ENCODE data around the gene FZD8.
"Not testable (repeated sequence)": the region's sequence is repeated elsewhere in the genome, so short reads cannot be mapped to it uniquely, and the experiment has no call there.

Gene FZD8

DNA sequence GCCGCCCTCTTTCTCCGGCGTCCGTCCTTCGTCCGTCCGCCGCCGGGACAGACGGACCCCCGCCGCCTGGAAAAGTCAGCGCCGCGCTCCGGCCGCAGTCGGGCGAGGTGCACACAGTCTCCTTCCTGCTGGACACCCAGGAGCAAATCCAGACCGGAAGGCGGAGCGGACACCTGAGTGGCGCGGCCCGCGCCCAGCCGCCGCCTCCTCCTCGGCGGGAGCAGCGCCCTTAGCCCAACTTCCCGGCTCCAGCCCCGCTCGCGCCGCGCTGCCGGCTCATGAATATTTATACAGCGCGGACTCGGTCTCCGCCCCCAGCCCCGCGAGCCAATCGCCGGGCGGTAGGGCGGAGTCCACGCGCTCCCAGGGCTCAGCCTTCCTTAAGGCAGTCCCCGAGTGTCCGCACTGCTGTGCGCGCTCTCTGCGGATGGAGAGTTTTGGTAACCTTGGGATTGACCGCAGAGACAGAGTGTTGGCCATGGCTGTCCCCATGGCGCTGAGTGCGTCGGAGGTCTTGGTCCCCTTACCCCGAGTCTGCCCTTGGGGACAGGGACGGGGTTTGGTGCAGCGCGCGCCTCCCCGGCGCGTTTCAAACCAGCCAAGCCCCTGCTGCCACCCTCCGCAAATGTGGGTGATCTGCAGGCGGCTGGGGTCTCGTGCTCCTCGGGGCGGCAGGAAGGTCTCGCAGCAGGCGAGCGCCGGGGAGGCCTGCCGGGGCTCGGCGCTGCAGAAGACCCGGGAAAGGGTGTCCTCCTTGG lies at the start of gene FZD8:
Gene FZD8, minus strand, starts transcription at position 262 of the 758 bp plus-strand sequence. CDS start 867 bp downstream, outside the sequence.
- FAIRE-seq (peak; percentile 49), DNase-seq (ENCODE audit: low spot score) (peak; percentile 79)

DNA sequence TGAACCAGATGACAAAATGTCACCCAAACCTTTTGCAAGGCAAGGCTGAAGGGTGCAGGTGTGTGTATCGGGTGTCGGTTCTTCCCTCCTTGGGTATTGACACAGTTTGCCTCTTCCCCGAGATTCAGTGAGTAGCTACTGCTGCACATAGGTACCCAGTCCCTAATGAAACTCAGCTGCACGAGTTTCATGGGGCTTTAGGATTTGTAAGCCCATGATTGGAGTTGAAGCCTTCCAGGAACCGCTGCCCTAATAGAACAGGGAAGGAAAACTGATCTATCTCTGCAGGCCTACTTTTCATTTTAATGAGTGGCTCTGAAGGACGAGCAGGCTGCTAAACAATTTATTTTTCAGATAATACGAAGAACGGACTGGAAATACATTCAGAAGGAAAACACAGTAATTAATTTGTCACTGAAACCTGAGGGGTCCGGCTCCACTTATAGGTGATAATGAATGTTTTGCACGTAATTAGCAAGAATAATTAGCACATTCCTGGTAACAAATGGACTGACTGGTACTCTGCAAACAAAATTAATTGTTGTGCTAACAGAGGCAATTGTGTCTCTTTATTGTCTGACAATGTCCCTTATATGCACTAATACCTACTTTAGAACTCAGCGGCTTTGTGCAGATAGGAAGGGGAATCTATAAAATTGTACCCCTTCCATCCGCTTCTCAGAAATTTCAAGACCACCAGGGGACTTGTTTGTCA lies 49.6 kb upstream of the FZD8 start:
- DNase-seq (ENCODE audit: low spot score) (no peak), FAIRE-seq (no peak)

GRCh38 chr10:35690534-35690933 lies 48.4 kb upstream of the FZD8 start:
- no peak for DNase-seq (ENCODE audit: low spot score)
- no peak for FAIRE-seq

- not testable (repeated sequence) for FAIRE-seq
These were observed 43.8 kb upstream of the FZD8 start for GRCh38 chr10:35685858-35686257.

GRCh38 chr10:35685402-35685801 lies 43.3 kb upstream of the FZD8 start:
- peak; percentile 26 for DNase-seq (ENCODE audit: low spot score)
- peak; percentile 40 for FAIRE-seq

More at GRCh38 chr10:35685858-35686257, 43.8 kb upstream of the FZD8 start:
- DNase-seq (ENCODE audit: low spot score): not testable (repeated sequence)

GRCh38 chr10:35684586-35684985 lies 42.5 kb upstream of the FZD8 start:
- FAIRE-seq: no peak

DNA sequence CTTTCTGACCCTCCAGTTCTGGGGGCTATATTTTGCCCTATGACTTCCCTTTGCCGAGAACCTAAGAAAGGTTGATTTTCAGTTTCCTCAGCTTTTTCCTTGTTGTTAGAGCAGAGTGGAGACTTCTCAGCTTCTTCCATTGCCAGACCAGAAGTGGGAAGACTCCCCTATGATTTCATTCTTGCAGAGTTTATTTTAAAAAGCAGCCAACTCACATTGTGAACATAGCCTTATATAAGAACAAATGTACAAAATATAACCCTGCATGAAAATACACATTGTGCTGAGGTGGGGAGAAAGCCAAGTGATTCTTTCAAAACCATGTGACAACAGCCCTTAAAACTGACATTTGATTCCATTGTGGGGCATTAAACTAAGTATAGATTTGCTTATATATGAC lies 33.8 kb upstream of the FZD8 start:
- FAIRE-seq: no peak
- DNase-seq (ENCODE audit: low spot score): no peak

More at GRCh38 chr10:35684586-35684985, 42.5 kb upstream of the FZD8 start:
- DNase-seq (ENCODE audit: low spot score): no peak

GRCh38 chr10:35674843-35675242 lies 32.7 kb upstream of the FZD8 start:
- no peak for FAIRE-seq
- DNase-seq (ENCODE audit: low spot score): no peak

- no peak for FAIRE-seq
- no peak for DNase-seq (ENCODE audit: low spot score)
These were observed 27.0 kb upstream of the FZD8 start for GRCh38 chr10:35668865-35669650.

DNA sequence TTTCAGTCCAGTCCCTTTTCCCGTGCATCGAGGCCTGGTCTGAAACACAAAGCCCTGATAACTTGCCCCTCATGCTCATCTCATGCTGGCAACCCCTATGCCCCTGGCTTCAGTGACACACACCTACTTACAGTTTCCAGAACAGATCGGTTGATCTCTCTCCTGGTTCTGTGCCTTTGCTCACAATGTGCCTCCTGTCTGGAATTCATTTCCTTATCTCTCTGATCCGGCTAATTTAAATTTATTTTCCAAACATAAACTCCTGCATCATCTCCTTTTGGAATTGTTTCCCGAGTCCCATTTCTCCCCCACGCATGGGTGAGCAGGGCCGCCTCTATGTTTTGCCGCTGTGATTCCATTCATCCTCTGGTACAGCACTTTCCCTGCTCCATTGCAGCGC lies 25.9 kb upstream of the FZD8 start:
- no peak for FAIRE-seq
- DNase-seq (ENCODE audit: low spot score): no peak

- DNase-seq (ENCODE audit: low spot score) (no peak), FAIRE-seq (no peak)
These were observed 25.3 kb upstream of the FZD8 start for GRCh38 chr10:35667270-35667889.

GRCh38 chr10:35661236-35661635 lies 19.1 kb upstream of the FZD8 start:
- DNase-seq (ENCODE audit: low spot score): no peak

GRCh38 chr10:35659456-35659855 lies 17.4 kb upstream of the FZD8 start:
- FAIRE-seq: no peak
- no peak for DNase-seq (ENCODE audit: low spot score)

More at GRCh38 chr10:35661236-35661635, 19.1 kb upstream of the FZD8 start:
- FAIRE-seq: no peak

DNA sequence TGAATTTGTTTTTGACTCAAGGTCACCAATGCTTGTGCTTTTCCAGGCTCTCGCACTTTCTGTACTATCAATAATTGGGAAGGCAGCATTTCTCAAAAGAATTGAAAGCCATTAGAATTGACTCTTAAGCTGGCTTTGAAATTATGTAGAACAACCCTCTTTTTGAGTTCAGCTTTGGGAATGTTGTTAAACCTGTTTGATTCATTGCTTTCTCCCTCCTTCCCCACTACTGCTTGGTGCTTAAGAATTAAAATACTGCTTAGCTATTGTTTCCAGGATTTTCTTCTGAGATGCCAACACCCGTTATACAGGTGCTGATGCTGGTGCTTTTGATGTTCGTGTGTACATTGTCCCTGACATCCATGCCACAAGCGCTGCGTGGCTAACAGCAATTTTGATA lies 15.5 kb upstream of the FZD8 start:
- no peak for DNase-seq (ENCODE audit: low spot score)
- no peak for FAIRE-seq

GRCh38 chr10:35652824-35653223 lies 10.7 kb upstream of the FZD8 start:
- no peak for DNase-seq (ENCODE audit: low spot score)

GRCh38 chr10:35650894-35651293 lies 8.8 kb upstream of the FZD8 start:
- DNase-seq (ENCODE audit: low spot score) (no peak), FAIRE-seq (no peak)

More at GRCh38 chr10:35652824-35653223, 10.7 kb upstream of the FZD8 start:
- FAIRE-seq: no peak

- no peak for DNase-seq (ENCODE audit: low spot score)
- no peak for FAIRE-seq
These were observed 2.2 kb upstream of the FZD8 start for GRCh38 chr10:35644050-35644950.

DNA sequence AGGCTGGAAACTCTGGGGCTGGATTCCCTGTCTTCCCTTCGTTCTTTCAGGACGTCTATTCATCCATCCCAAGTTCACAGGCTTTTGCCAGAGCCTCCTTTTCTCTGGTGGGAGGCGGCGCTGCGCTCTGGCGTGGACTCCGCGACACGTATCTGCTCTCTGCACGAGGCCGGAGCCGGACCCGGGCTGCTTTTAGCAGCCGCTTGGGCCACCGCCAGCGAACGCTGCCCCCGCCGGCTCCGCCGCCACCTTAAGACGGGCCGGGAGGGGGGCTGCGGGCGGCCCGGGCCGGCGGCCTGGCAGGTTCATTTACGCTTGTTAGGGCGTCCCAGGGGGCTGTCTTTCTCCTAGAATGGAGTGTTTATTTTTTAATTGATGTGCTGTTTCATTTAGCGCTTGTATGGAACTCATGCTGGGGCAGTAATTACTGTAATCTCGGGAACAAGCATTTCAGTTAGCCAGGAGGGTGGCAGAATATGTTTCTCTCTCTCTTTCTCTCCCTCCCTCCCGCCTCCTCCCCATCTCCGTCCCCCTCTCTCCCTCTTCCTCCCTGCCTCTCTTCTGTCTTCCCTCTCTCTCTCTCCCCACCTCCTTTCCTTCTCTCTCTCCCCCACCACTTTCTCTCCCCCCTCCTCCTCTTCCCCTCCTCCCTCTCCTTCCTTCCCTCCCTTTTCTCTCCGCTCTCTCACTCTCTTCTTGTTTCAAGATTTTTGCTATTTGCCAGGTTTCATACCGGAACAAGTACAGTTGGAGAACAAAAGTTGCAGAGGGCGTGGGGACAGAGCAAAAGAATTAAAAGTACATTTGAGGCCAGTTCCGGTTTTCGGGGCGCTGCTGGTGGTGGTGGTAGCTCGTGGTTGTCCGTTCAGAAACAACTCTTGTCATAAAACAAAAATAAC lies 1.3 kb upstream of the FZD8 start:
- DNase-seq (ENCODE audit: low spot score) (no peak), FAIRE-seq (no peak)

- DNase-seq (ENCODE audit: low spot score): no peak
- FAIRE-seq: no peak
These were observed 658 bp upstream of the FZD8 start for GRCh38 chr10:35642793-35643114.

DNA sequence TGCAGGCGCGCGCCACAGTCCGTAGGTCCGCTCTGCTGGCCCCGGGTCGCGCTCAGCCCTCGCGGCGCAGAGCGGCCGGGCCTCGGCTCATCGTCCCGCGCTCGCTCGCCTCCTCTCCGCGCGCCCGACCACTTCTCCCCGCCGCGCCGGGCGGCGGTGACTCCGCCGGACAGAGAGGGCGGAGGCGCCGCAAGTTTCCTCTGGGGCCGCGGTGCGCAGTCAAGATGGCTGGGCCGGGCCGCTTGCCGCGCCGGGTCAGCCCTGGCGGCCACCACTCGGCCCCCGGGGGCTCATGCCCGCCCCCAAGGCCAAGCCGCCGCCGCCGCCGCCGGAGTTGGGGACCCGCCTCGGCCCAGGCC lies 441 bp downstream of the FZD8 start:
- no peak for DNase-seq (ENCODE audit: low spot score)

More for the DNA sequence above, 441 bp downstream of the FZD8 start:
- FAIRE-seq: no peak

Data from RCC 7860 (cell line).